ENCODE results near the gene HMGB2.

HMGB2 gene

GRCh38 chr4:173288296-173288695 is 45.9 kb downstream of the HMGB2 start:
- peak; percentile 76 for DNase-seq (ENCODE audit: low spot score)

DNA sequence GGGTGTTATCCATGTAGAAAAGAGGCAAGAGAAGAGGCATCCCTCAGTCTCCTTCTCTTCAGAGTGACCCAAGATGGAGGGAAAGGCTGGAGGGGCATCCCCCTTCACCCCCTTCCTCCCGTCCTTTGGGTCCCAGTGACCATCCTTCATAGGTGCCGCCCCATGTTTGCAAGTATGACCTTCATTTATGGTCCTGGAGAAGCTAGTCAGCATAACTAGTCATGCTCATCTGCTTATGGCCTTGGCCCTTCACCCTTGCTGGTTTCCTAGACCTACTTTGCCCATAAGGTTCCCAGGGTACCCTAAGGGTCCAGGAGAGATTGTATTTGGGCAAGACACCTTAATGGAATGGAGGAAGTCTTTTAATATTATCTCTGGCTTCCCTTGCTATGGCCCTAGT is 46.7 kb downstream of the HMGB2 start:
- DNase-seq (ENCODE audit: low spot score): no peak

DNA sequence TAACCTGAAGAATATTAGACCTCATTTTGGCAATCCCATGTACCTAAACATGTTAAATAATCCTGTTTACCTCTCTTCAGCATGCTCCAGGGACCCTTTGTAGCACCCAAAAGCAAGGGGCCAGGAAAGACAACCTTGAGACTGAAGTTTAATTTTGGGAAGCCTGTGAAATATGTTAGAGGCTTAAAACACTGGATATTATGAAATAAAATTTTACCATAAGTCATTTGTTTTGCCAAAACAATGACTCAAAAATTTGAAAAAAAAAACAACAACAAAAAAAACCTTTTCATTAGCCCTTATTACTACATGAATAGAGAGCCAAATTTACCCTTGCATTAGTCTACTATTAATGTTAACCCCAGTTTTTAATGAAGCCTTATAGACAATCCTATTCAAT is 49.7 kb downstream of the HMGB2 start:
- no peak for DNase-seq (ENCODE audit: low spot score)

GRCh38 chr4:173282626-173283025 is 51.5 kb downstream of the HMGB2 start:
- no peak for DNase-seq (ENCODE audit: low spot score)

DNA sequence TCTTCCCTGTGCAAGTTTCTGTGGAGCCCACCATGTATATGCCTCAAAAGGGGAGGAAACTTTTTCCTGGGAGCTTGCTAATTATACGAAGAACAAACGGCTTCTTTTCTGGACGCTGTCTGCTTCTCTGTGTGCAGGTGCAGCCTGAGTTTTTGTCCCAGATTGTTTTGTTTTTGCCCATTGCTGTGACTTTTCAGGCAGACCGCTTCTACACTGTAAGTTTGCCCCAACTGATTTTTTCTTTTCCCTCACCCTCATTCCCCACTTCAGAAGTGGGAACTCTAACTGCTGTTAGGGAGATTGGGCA is 51.9 kb downstream of the HMGB2 start:
- DNase-seq (ENCODE audit: low spot score): no peak

- no peak for DNase-seq (ENCODE audit: low spot score)
Observed at GRCh38 chr4:173281406-173282255, 52.5 kb downstream of the HMGB2 start.

Data from NAMALWA (cell line).